CD4-positive, alpha-beta T cell treated with Interleukin-10 for 1 hour (primary cell): Measurements from ENCODE around the gene INPP5E.
A peak's percentile ranks its signal among the peaks of the same experiment; 100 is the strongest.

Experiments
- DNase-seq: peaks from one replicate; pipeline ENCODE4 v3.0.0-alpha.2; 2020

The INPP5E gene

GRCh38 chr9:136403915-136404800 is 35.5 kb downstream of the INPP5E start:
- DNase-seq: peak; percentile 66

GRCh38 chr9:136403538-136403914 is 36.1 kb downstream of the INPP5E start:
- peak; percentile 90 for DNase-seq

- DNase-seq: no peak
Measured at GRCh38 chr9:136402067-136402466, 37.6 kb downstream of the INPP5E start.

GRCh38 chr9:136401173-136401922 is 38.3 kb downstream of the INPP5E start:
- DNase-seq: no peak

DNA sequence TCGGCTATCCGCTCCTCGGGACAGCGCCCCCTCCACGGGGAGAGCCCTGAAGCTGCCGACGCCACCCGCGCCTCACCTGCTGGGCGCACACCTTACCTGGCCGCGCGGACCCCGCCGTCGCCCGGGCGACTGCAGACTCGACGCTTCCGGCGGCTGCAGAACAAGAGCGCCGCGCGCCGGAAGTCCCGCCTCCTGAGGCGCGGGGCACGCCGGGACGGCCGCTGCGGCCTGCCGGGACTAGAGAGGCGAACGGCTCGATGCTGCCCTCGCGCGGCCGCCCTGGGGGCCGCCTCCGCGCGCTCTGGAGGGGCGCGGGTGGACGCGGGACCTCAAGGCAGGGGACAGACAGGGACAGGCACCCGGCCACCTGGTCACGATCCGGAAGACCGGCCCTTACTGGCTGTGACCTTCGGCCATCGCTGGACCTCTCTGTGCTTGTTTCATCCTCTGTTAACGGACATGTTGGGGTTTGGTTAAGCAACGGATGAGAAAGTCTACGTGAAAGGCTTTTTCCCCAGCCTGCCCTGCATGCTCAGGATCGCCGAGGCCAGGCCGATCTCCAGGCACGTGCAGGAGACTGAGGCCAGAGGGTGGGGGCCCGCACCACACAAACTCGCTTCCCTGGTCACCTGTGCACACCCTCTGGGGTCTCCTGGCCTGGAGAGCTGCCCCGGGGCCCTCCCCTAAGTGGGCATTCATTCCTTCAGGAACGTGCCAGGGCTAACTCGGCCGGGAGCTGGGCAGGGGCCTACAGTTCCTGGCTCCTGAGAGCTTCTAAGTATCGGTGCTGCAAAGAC is 39.4 kb downstream of the INPP5E start, which contains the start of gene SNAPC4:
Gene SNAPC4 (minus strand): TSS at position 133 of the 797 bp plus-strand sequence. CDS start 1,742 bp downstream, outside the sequence.
- DNase-seq: peak; percentile 89

DNA sequence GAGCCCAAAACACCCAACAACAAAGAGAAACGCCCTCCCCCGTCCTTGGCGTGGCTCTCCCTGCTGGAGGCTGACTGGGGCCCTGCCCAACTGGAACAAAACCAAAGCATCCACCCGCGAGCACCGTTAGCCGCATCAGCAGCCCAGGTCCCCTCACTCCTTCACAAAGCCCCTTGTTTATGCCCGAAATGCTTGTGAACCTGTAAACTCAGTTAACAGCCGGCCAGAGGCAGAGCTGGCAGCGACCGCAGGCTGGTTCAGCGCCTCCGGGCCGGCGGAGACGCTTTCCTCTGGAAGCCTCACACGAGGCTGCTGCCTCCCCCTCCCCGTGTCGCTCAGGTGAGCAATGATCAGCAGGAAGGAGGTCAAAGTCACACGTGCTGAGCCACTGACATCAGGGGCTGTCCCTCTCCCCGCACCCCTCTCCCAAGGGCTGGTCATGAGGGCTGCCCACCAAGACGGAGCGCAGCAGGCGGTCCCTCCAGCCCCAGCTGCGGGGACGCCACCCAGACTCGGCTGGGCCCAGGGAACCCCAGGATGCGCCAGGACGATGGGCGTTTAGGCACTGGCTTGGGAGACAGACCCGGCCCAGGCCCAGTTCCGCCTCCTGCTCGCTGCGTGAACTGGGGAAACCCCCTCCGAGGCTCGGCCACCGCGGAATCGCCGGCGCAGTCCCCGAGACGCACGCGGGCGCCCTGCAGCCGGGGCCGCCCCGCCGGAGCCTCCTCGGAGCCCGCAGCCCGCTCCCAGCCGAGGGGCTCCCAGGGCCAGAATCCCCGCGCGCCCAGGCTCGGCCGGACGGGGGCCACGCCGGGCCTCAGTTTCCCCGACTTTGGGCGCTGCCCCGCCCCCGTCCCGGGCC is 40.2 kb downstream of the INPP5E start:
- DNase-seq: peak; percentile 53

DNA sequence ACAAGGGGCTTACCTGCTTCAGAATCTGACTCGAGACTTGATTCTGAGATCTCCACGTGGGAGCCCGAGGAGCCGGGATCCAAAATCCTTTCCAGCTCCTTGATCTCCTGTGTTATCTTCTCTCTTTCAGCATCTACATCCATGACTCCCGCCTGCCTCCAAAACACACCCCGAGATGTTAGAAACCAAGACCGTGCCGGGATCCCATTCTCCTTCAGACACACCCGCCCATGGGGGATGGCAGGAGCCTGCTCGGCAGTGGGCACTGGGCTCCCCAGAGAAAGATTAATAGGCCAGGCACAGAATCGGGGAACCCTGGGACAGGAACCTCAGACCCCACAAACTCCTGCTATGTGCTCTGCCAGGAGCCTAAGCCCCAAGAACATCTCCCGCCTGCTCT is 41.4 kb downstream of the INPP5E start:
- DNase-seq: no peak

GRCh38 chr9:136397643-136398042 is 42.0 kb downstream of the INPP5E start:
- no peak for DNase-seq

DNA sequence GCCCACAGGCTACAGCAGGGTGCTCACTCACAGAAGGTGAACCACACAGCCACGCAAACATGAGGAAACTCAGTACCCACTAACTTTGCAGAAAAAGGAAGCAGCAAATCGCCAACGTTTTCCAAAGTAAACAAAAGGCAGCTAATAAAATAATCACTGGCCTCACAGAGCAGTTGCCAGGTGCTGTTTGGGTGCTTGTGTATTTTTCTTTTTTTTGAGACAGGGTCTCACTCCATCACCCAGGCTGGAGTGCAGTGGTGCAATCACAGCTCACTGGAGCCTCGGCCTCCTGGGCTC is 43.5 kb downstream of the INPP5E start:
- DNase-seq: no peak

DNA sequence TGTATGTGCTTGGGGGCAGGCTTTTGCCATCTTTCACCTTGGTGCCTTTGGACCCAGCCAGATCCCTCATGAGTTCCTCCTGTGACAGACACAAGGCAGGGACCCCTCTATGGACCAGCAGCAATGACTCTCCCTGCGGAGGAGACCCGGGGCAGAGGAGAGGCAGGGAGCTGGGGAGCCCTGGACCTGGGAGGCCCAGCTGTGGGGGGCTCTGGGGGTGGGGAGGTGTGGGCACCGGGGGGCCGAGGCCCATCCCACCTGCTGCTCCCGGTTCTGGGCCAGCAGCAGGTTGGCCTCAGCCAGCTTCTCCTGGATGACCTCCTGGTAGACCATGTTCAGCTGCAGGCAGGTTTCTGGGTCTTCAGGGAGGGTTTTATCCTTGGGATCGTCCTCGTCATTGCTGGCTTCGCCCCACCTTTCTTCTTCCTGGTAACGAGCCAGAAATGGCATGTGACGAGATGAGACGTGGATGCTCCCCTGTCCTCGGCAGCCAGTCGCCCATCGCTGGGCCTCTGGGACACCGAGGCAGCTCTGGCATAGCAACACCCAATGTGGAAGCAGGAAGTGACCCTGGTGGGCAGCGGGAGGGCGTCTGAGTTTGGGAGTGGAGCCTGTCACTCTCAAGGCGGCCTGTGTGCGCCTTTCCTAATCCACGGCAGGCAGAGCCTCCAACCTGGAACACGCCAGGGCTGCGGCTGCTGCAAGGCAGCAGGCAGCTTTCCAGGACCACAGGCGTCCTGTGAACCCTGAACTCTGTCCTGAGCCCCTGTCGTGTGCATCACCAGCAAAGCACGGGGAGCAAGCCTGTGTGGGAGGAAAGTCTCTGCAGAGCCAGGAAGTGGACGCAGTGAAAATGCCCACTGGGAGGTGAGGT is 44.1 kb downstream of the INPP5E start:
- DNase-seq: no peak

DNA sequence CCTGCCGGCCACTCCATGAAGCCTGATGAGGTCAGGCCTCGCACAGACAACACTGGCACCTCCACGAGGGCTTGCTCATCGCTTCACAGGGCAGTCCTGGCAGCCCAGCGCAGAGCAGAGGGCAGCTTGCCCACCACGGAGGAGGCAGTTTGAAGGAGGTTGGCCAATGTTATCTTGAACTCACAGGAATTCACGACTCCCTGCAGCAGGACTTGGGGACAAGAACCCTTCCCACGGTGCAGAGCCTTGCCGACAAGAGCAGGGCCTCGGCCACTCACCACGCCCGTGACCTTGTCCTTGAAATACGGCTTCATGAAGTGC is 44.7 kb downstream of the INPP5E start:
- DNase-seq: no peak

DNA sequence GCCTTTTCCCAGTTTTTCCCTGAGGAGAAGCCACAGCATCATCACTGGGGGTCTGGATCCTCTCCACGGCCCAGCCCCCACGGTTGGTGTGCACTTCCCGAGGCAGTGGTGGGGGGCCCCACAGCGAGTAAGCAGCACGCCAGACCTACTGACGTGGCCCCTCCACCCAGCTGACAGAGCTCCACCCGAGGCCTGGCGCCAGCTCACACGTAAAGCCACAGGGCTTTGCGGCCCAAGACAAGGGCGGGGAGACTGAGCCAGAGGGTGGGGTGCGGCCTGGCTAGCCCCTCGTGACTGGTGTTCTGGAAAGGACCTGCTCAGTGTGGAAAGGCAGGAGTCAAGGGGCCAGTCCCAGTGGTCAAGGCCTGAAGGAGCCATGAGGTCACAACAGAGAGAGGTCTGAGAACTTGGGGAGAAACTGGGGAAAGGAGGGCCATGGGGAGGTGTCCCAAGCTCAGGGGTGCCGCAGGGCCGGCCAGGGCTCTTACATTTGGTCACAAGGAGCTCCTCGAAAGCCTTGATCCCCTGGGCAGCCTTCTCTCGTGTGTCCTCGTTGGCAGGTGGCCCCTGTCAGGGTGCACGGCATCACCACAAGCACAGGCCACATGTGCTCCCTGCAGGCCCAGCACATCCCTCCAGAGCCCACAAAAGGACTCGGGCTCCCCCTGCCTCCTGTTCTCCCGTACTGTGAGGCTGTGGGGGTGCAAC is 45.2 kb downstream of the INPP5E start:
- no peak for DNase-seq

DNA sequence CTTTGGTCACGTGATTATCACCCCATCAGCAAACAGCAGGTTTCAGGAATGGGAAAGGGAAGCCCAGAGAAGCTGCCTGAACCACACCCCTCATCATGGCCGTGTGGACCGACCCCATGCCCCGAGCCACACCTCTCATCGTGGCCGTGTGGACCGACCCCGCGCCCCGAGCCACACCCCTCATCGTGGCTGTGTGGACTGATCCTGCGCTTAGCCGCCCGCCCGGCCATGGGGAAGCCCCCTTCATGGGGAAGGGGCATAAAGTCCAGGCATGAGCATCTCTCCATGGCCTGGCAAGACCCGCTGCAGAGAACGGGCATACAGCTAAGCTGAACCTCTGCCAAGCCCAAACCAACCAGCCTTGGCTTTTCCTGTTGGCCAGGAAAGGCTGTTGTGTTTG is 46.1 kb downstream of the INPP5E start:
- no peak for DNase-seq

- no peak for DNase-seq
Measured at GRCh38 chr9:136392538-136393449, 46.9 kb downstream of the INPP5E start.

- DNase-seq: no peak
Measured at GRCh38 chr9:136391737-136392537, 47.7 kb downstream of the INPP5E start.

GRCh38 chr9:136389396-136389795 is 50.2 kb downstream of the INPP5E start:
- DNase-seq: no peak

GRCh38 chr9:136387217-136387616 is 52.4 kb downstream of the INPP5E start:
- DNase-seq: no peak

DNA sequence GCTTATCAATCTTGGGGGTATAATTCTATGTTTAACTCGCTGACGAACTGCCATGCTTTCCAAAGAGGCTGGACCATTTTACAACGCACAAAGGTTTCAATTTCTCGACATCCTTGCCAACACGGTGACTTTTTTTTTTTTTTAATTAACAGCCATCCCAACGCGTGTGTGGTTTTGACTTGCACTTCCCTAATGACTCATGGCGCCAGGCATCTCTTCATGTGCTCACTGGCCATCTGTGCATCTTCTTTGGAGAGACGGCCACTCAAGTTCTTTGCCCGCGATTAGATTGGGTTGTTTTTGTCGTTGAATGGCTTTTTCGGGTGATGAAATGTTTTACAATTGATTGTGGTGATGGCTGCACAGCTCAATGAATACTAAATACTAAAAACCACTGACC is 53.6 kb downstream of the INPP5E start:
- no peak for DNase-seq

GRCh38 chr9:136385015-136385414 is 54.6 kb downstream of the INPP5E start:
- peak; percentile 46 for DNase-seq
